CD4-positive, alpha-beta T cell treated with Interleukin-15 for 1 hour (primary cell): Measurements from ENCODE around the gene TULP1.

Source experiments
- DNase-seq: peaks from one replicate; pipeline ENCODE4 v3.0.0-alpha.2; 2020

The TULP1 gene

DNA sequence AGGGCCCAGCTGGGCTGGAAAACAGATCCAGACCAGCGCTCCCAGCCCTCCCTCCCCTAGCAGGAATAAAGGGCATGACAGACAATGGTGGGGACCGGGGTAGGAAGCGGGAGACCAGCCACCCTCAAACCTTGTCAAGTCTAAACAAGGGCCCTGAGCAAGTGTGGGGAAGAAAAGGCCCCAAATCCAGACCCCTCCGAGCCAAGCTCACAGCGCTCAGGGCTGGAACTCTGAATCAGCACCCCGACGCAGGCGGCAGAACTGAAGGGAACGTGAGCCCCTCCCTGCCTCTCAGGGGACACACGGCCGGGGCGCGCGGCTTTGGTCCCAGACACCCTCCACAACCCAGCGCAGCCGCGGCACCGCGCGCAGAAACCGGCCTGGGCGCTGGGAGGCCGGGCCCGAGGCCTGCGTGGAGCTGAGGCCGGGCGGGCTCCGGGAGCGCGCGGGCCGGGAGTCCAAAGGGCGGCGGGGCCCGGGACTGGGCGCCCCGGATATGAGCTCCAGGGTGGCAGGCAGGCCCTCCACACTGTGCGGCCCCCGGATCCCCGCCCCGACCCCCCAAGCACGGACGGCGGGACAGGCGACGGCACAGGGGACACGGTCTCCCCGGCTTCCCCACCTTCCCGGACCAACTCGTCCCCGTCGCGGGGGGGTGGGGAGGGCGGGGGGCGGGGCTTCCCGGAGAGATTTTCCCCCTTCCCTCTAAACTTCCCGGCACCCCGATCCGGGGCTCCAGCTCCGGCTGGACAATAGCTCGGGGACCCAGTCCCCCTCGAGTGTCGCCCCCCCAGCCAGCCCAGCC is 16.5 kb downstream of the TULP1 start:
- no peak for DNase-seq

DNA sequence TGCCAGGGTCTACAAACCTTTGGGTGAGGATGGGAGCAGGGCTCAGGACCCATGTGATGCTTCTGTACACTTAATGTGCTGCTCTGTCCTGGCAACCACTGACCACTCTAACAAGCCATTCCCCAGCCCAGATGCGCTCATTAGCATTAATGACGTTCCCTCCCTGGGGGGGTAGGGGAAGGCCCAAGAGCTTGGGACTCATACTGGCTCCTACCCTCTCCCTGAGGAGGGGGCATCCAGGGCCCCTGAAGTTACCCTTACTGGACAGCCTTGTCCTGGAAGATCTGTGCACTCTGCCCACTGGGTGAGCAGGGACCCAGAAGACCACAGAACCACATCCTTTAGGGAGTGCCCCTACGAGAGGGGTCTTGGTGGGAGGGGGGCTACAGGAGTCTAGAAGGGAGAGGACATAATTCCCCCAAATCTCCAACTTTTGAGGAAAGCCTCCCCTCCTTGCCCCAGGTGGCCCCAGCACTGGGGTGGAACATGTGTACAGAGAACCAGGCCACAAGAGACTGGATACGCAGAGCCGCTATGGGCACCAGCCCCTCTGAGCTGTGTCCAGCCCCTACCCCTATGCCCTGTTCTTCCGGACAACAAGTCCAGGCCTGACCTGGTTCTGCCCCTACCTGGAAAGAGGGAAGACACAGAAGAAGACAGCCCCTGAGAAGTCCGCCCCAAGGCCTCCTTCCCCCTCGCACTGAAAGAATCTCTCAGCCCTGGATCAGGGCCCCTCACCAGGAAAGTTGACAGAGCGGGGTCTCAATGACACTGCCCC is 17.2 kb downstream of the TULP1 start:
- DNase-seq = no peak

DNA sequence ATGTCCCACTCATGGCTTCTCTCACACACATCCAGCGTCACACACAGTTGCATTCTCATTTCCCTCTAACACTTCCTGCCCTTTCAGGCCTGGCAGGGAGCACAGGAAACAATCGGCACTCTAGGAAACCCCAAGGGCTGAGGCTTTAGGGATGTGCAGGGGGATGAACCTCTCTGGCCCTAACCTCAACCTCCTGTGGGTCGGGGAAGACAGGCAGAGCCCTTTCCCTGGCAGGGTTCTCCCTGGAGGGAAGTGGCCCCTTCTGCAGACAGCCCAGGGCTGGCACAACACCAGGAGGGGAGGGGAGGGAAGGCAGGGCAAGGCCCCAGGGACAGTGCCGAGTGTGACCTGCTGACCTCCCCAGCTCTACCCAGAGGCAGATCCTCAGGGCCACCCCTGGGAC is 18.5 kb downstream of the TULP1 start:
- no peak for DNase-seq

DNA sequence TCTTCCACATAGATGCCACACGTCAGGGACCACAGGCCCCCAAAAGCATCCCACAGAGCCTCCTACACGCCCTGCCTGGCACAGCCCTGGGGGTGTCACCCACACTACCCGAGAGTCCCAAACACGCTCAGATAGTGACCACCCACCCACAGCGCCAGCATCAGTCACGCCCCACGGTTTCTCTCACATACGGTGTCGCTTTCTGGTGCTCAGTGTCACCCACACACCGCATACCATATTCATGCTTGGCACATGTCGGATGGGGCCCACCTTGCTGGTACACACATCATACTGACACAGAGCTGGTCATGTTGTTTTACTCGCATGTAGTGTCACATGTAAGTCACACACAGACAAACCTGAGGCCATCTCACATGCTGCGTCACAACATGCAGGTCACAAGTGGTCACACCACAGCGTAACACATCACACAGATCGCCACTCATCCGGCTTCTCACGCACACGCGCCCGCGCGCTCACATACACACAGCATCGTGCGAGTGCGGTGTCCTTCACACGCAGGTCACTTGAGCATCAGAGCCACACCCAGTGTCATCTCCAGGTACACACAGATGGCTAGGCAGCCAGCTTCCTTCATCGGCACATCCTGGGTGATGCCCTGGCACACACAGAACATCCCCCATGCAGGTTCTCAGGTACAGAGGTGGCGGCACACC is 19.3 kb downstream of the TULP1 start:
- no peak for DNase-seq

DNA sequence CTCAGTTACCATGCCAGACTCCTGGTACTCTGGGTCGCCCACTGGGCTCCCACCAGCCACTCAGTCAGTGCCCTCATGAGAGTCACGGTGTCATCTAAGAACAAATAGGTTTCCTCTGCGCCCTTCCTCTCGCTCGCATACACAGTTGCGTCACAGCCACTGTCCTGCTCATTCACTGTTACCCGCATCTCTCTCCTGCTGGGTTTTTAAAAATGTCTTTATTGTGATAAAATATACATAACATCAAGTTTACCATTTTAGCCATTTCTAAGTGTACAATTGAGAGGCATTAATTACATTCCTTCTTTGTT is 19.8 kb downstream of the TULP1 start:
- DNase-seq = no peak

DNA sequence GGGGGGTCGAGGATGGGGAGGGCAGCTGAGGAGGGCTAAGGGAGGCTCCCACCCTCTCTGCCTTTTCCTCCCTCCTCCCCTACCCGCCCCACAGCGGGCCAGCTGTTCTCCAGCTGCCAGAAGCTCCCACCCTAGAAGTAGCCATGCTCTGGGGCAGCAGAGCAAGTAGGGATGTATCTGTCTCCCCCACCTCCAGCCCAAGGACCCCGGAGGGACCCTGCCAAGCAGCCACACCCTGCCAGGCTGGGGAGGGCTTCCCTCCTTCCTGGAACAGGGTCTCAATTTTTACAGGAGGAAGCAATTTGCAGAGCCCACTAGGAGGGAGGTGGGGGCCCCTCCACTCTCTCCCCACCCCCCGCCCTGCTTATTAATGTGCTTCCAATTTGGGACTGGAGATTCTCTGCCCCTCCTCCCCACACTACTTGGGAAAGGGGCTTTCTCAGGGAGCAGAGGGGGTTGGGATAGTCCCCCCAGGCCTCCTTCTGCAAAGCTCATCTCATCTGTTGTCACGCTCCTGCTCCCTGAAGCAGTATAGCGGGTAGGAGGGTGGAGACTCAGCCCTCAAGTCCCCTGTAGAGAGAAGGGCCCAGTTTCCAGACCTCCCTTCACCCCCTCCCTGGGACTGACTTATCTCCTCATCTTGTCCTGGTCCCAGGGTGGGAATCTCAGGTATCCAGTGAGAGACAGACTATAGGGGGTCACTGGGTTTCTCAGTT is 20.3 kb downstream of the TULP1 start:
- DNase-seq = no peak

DNA sequence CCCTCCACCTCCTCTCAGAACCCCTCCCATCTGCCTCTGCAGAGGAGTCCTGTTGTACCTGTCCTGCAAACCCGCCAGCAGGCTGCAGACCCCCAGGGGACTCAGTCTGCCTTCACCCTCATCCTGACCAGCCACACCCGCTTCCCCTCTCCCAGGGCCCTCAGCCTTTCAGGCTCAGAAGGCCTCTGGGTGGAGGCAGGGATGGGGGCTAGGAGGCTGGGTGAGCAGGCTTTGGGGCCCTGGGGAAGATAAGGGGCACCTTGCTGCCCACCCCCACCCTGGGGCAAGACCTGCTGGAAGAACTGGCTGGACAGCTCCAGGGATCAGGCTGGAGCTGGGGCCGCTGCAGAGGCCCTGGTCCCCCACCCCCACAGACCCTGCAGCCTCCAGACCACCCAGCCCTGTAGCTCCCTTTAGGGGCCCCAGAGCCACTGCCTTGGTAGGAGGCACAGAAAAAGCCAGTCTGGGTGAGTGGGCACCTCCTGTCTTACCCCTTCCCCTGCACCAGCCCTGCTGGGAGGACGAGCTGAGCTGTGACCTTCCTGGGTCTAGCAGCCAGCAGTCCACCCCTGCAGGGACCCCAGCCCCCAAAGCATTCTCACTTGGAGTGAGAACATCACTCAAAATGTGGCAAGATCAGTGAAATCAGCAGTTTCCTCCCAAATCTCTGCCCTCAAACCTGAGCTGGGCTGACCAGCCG is 21.0 kb downstream of the TULP1 start:
- no peak for DNase-seq

DNA sequence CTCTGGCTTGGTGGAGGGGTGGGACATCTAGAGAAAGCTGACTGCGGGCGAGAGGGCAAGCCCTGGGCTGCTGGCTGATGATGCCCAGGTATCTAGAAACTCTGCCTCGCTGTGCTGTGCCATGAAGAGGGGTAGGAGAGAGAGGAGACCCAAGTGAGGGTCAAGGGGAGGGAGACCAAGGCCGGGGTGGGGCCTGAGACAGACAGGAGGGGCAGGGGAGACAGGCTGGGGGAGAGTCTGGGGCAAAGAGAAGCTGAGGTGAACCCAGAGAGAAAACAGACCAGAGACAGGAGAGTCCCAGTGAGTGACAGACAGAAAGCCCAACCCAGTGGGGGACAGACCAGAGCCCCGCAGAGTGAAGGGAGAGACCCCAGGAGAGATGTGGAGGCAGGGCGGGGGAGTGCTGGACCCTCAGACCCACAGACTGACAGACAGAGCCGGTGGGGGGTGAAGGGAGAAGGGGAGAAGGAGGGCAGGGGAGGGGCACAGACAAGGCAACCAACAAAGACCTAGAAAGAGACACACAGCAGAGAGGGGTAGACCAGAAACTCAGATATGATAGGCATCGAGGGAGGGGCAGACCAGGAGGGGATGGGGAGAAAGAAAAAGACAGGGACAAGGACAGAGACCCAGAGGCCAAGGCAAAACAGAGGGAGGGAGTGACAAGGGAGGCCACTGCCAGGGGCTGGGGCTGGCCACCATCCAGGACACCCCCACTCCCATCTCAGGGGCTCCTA is 21.7 kb downstream of the TULP1 start:
- DNase-seq = no peak

DNA sequence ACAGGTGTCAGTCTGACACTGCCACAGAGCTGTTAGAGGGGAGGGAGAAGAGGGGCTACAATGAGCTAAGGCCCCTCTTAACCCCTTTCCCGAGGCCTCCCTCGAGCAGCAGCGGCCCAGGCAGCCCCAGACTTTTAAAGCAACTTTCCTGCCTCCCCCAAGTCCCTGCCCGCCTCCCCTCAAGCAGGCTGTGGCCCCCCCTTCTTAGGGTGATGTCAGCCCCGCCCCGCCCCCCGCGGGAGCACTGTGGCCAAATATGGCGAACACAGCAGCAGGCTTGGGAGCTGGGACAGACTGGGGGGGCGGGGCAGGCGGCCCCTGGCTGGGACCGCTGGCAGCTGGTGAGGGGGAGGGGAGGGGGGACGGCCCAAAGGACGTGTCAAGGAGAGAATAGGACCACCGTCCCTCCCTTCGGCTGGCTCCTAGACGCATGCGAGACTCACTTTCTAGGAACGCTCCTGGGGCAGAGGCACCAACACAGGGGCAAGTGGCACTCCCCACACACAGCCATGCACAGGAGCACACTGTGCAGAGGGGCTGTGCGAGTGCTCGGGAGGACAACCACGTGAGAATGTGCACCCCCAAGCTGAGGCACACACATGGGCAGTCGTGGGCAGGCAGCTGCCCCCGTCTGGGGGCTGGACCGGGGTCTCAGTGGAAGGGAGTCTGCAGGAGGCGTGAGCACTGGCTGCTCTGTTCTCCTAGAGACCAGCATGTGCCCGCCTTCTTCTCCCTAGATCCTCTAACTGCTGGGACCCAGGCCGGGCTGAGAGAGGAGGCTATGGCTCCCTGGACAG is 22.5 kb downstream of the TULP1 start:
- DNase-seq = no peak

DNA sequence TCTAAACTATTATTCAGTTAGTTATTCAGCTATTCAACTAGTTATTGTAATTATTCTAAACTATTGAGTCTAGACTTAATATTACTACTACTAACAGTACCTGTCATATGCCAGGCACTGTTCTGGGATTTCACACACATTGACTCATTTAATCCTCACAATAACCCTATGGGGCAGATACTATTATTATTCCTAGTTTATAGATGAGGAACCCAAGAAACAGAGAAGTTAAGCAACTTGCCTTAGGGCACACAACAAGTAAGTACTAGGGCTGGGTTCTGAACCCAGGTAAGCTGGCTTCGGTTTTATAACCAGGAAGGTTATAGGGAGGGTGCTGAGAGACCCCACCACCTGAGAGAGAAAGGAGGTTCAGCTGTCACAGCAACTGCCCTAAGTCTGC is 23.6 kb downstream of the TULP1 start:
- no peak for DNase-seq

DNA sequence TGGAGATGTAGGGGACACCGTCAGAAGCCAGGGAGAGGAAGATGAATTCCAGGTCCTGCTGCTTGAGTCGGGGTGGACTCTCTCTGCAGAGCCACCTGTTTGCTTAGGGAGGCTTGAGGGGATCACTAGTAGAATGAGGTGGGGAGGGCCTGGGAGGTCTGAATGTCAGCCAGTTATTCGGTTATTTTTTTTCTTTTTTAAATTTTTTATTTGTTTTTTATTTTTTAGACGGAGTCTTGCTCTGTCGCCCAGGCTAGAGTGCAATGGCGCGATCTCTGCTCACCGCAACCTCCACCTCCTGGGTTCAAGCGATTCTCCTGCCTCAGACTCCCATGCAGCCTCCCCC is 24.2 kb downstream of the TULP1 start:
- DNase-seq = no peak

DNA sequence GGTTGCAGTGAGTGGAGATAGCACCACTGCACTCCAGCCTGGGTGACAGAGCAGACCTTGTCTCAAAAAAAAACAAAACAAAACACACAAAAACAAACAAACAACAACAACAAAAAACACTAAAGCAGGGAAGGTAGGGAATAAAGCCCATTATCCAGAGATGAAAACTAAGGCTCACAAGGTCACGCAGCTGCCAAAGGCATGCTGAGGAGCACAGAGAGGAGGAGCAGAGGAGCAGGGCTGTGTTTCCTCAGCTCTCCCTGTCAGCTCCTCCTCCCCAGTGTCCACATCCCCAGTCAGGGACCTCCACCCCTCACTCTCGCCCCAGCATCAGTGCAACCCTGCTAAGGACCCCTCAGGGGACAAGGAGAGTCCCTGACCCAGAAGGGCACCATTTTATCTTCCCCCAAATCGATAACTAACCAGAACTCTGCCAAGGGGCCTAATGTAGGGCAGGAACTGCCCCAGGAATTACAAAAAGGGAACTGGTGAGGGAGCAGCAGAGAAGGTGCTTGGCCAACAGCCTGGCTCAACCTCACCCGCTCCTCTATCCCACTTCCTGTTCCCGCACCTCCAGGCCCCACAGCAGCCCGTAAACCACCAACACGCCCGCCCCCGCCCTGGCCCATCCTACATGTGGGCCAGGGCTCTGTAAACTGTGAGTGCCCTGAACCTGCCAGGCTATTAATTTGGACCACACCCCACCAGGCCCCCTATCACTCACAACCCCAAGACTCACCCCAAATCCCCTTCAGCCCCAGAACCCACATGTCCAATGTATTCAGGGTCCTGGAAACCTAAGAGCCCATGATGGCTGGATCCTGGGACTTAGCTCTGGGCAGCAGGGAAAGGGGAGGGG is 24.8 kb downstream of the TULP1 start:
- DNase-seq = no peak

DNA sequence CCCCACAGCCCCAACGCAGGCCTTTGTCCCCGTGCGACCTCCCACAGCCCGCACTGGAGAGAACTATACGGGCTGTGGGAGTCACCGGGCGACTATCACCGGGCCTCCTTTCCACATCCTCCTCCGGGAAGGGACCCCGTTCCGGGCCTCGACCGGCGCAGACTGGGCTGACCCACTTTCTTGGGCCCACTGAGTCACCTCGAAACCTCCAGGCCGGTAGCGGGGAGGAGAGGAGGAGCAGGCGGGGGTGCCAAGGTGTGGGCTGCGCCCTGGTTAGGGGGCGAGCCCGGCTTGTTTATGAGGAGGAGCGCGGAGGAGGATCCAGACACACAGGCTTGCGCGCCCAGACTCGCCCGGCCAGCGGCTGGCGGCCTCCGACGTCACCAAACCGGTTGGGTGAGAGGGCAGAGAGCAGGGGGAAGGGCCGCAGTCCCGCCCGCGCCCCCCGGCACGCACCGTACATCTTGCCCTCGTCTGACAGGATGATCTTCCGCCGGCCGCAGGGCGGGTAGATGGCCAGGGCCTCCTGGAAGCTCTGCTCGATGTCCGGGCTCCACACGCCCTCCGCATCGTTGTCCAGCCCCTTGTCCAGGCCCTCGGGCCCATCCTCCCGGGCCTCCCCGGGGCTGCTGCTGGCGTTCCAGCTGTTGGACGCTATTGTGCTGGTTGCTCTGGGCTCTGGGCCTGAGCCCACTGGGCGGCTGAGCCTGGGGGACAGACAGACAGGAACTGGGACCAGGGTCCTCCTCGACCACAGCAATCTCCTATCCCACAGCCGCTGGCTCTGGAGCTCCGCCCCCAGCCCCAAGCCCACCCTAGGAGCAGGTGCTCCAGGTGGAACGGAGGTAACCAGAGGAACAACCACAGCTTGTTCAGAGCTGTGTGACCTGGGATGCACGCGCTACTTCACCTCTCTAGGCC is 26.4 kb downstream of the TULP1 start:
- no peak for DNase-seq

DNA sequence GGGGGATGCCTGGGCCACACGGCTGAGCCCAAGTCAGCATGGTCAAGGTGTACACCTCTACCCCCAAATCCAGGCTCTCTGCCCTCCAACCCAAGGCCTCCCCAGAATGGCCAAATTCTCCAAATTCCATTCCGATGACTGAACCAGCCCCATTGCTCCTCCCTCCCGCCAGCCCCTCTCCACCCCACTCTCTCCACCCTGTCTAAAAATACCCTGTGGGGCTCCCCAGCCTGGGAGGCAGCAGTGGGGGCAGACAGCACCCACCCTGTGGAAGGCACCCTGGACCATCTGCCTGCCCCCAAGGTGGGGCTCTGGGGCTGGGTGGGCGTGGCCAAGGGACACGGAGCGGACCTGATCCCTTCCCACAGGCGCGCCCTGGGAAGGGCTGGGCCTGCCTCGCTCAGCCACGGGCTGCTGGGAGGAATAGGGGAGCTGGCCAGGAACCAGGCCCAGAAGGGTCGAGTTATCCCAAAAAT is 27.3 kb downstream of the TULP1 start:
- DNase-seq = no peak

DNA sequence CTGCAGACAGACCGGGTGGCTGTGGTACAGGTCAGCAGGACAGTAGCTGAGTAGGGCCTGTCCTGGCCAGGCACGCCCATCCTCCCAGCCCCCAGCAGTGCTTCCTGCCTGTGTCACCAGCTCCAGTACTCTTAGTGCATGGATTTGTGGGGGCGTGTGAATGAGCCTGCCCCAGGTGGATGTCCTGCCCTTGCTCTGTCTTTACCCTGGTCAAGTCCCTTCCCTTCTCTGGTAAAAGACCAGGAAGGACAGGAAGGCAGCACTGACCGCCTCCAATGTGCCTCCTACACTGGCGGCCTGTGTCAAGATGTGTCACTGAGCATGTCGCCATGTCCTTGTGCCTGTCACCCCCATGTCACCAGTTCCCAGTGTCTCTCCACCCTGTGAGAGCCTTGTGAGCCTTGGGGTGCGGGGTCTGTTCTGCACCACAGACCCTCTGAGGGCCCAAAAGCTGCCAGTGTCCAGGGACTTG is 27.7 kb downstream of the TULP1 start:
- no peak for DNase-seq

DNA sequence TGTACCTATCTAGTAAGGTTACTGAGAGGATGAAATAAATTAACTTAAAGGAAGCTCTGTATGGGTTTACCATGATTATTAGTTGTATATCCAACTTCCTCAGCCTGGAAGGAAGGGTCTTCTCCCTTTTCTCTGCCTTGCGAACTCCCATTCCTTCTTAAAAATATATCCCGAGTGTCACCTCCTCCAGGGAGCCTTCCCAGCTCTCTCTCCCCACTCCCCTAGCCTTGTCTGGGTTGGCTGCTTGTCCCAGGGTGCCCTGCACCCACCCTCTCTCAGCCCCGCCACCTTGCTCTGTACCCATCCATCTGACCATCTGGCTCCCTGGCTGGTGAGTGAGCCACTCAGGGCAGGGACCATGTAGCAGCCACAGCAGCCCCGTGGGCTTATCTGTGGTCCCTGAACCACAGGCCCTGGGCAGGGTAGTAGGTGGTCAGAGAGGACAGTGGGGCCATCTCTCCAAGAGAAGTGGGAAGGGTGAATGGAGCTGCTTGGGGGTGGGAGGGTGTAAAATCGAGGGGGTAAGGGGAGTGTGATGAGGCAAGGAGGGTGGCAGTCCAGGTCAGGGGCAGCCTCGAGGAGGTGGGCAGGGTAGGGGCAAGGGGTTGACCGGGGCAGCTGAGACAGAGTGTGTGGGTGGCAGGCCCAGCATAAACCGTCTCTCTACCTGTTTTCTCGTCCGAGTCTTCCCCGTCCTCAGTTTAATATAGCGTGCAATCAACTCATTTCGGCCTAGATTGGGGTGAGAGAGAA is 28.6 kb downstream of the TULP1 start:
- DNase-seq = no peak

DNA sequence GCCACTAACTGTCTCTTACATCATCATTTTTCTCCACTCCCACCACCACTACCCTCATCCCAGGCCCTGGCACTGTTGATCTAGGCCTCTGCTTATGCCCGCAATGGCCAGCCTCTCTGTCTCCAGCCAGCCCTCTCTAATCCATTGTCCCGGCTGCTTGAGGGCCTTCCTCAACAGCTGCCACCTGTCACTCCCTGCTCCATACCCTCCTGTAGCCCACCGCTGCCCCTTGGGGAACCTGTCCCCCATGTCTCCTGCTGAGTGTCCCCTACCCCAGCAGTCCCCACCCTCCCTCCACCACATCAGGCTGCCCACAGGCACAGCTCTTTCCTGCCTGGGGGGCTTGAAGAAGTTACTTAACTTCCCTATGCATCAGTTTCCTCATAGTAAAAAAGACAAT is 29.2 kb downstream of the TULP1 start:
- DNase-seq = no peak

DNA sequence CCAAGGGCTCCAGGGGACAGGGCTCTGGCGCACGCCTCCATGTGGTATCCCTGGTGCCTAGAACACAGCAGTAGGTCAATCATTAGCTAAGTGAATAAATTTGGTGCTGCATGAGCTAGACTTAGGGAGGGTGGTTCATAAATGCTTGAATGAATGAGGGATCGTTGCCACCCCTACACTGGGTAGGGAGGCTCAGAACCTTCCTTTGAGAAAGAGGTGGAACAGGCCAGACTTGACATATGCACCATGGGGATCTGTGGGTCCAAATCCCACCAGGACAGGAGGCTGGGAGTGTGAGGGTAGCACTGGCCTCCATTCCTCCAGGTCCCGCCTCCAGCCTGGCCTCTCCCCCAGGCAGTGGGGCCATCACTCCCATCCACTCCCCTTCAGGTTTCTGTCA is 29.6 kb downstream of the TULP1 start:
- no peak for DNase-seq
